Neuronal stem cell (in vitro differentiated cells): ENCODE results near the gene COL13A1.

Experiments used
- DNase-seq: peaks from one replicate; pipeline ENCODE4 v3.0.0-alpha.2; 2013; ENCODE audit warnings: low spot score
- H2AFZ ChIP-seq: one replicate; pipeline ENCODE4 v1.6.1; 2013; ENCODE audit warnings: mild to moderate bottlenecking, low read length, inconsistent platforms
- H2AK5ac ChIP-seq: 2 replicates; pipeline ENCODE4 v1.6.1; 2013; ENCODE audit warnings: low read depth, mild to moderate bottlenecking, inconsistent platforms, low read length, moderate library complexity, mixed read lengths
- H2BK120ac ChIP-seq: 2 replicates; pipeline ENCODE4 v1.6.1; 2013; ENCODE audit warnings: low read depth, mild to moderate bottlenecking, inconsistent platforms, low read length, moderate library complexity, mixed read lengths
- H2BK12ac ChIP-seq: one replicate; pipeline ENCODE4 v1.6.1; 2013; ENCODE audit warnings: low read length, inconsistent platforms
- H2BK15ac ChIP-seq: 2 replicates; pipeline ENCODE4 v1.6.1; 2013; ENCODE audit warnings: mild to moderate bottlenecking, low read length, inconsistent platforms, mixed read lengths
- H2BK5ac ChIP-seq: one replicate; pipeline ENCODE4 v1.6.1; 2013; ENCODE audit warnings: inconsistent platforms, mild to moderate bottlenecking, low read length, moderate library complexity
- H3K14ac ChIP-seq: one replicate; pipeline ENCODE4 v1.6.1; 2013; ENCODE audit warnings: low read length, inconsistent platforms
- H3K18ac ChIP-seq: 2 replicates; pipeline ENCODE4 v1.6.1; 2013; ENCODE audit warnings: low read length, inconsistent platforms
- H3K23ac ChIP-seq: 2 replicates; pipeline ENCODE4 v1.6.1; 2013; ENCODE audit warnings: low read depth, mild to moderate bottlenecking, mixed read lengths, low read length, inconsistent platforms; ENCODE audit not compliant: poor library complexity
- H3K27ac ChIP-seq: replicated peaks from 3 replicates; pipeline ENCODE4 v1.5.1; 2013; ENCODE audit warnings: low read length, inconsistent platforms
- H3K27me3 ChIP-seq, 3 experiments: 2 replicates each; pipeline ENCODE4 v1.6.1; 2013; ENCODE audit warnings: low read length in 3 of 3, mild to moderate bottlenecking in 2 of 3, inconsistent platforms in 1 of 3, low read depth in 1 of 3, mixed read lengths in 1 of 3, moderate library complexity in 1 of 3; ENCODE audit not compliant: control insufficient read depth in 3 of 3, insufficient read depth in 3 of 3
- H3K36me3 ChIP-seq, 2 donors: replicated peaks in 1 of 2; 2 replicates each; pipeline ENCODE4 v1.6.1; 2013; ENCODE audit warnings: low read length in 2 of 2; ENCODE audit not compliant: control insufficient read depth in 2 of 2, insufficient read depth in 2 of 2
- H3K4ac ChIP-seq: 2 replicates; pipeline ENCODE4 v1.6.1; 2013; ENCODE audit warnings: inconsistent platforms, mild to moderate bottlenecking, low read length, moderate library complexity
- H3K4me1 ChIP-seq, 2 donors: 1 replicate in 1 of 2; 2 replicates in 1 of 2; pipeline ENCODE4 v1.6.1; 2013; ENCODE audit warnings: low read length in 2 of 2, low read depth in 1 of 2; ENCODE audit not compliant: control insufficient read depth in 2 of 2, insufficient read depth in 1 of 2
- H3K4me2 ChIP-seq: one replicate; pipeline ENCODE4 v1.6.1; 2013; ENCODE audit warnings: mild to moderate bottlenecking, low read length, inconsistent platforms; ENCODE audit not compliant: insufficient read depth, poor library complexity, severe bottlenecking
- H3K4me3 ChIP-seq, 2 donors: 2 replicates each; pipeline ENCODE4 v1.5.1; 2013; ENCODE audit warnings: low read length in 2 of 2, mild to moderate bottlenecking in 2 of 2, inconsistent platforms in 1 of 2, moderate library complexity in 1 of 2
- H3K79me1 ChIP-seq: one replicate; pipeline ENCODE4 v1.6.1; 2013; ENCODE audit warnings: low read depth, mild to moderate bottlenecking, inconsistent platforms, low read length, moderate library complexity
- H3K9ac ChIP-seq: one replicate; pipeline ENCODE4 v1.6.1; 2013; ENCODE audit warnings: mild to moderate bottlenecking, low read depth, low read length, inconsistent platforms; ENCODE audit not compliant: poor library complexity
- H3K9me3 ChIP-seq, 2 donors: replicated peaks in 1 of 2; 2 replicates each; pipeline versions ENCODE3 to v1.6.1; 2013; ENCODE audit warnings: low read length in 2 of 2, mild to moderate bottlenecking in 2 of 2, inconsistent platforms in 1 of 2, low read depth in 1 of 2, mixed read lengths in 1 of 2, moderate library complexity in 1 of 2; ENCODE audit not compliant: control insufficient read depth in 2 of 2, insufficient read depth in 1 of 2
- H4K8ac ChIP-seq: one replicate; pipeline ENCODE4 v1.6.1; 2013; ENCODE audit warnings: low read depth, mild to moderate bottlenecking, inconsistent platforms, low read length, moderate library complexity
- H4K91ac ChIP-seq: one replicate; pipeline ENCODE4 v1.6.1; 2013; ENCODE audit warnings: low read length, low read depth, mild to moderate bottlenecking, inconsistent platforms; ENCODE audit not compliant: poor library complexity
- WGBS, 2 donors: extraction: QIAGEN DNeasy Blood & Tissue Kit; methylation state at CpG; one replicate each; pipeline ENCODE4 v1.1.7; 2013; ENCODE audit warnings: missing lambda C conversion rate in 2 of 2, mixed read lengths in 1 of 2; ENCODE audit not compliant: insufficient read length in 2 of 2, insufficient replicate concordance in 1 of 2; ENCODE audit errors: extremely low coverage in 2 of 2; 5-methylcytosine and 5-hydroxymethylcytosine counted together

The COL13A1 gene

DNA sequence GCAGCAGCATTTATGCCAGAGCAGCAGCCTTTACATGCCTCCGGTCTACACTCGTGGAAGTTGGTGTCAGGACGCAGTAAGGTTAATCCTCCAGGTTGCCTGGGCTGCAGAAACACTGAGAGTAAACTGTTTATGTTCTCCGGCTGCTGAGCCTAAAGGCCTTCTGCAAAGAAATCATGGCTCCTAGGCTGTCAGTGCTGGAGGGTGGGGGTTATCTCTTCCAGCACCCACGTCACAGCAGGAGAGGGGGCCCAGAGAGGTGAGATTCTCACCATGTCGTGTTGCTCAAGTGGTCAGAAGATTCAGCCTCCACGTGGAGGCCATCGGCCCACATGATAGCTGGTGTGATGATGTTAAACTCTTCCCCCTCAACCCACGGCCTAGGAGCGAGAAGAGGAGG is 41.2 kb downstream of the COL13A1 start:
- Histone ChIP-seq H3K4ac (no peak overlapping the region), H2BK12ac (peak overlapping the region; percentile 32), H3K79me1 (no peaks in the 10 kb centered on the region), H4K91ac (no peak overlapping the region), H3K4me3 (no peak overlapping the region), H3K18ac (peak overlapping the region; percentile 34), H3K9me3 (no peaks in the 10 kb centered on the region), H3K14ac (peak overlapping the region; percentile 27), H2BK15ac (peak overlapping the region; percentile 2), H4K8ac (no peak overlapping the region), H3K27me3 (peaks cover 0 to 4% (median 0%) of the 10 kb centered on the region in 3 experiments), H2BK5ac (no peak overlapping the region), H3K9ac (peak overlapping the region; percentile 53), H2AK5ac (no peak overlapping the region), H3K36me3 (no peaks in the 10 kb centered on the region), H3K4me1 (peaks cover 36 to 49% of the 10 kb centered on the region in 2 donors), H3K4me2 (no peak overlapping the region), H3K23ac (peak overlapping the region; percentile 37), H3K27ac (no peak overlapping the region), H2BK120ac (no peak overlapping the region), H2AFZ (no peak overlapping the region)
- WGBS, 2 donors, result no CpG with 5 or more reads among the region's 10 CpGs
- DNase-seq, result no peak

DNA sequence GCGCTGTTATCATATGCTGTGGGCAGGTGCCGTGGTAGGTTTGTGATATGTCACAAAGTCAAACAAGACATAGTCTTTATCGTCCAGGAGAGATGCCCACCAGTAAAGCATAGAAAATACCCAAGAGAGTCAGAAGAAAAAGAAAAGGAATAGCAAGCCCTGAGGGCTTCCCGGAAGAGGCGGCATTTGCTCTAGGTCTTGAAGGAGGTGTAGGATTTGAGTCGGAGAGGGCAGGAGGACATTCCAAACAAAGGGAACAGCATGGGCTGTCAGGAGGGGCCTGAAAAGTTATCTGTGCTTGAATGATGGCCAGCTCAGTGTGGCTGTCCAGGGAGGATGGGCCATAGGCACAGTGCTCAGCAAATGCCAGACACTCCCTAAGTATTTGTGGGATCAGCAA is 42.2 kb downstream of the COL13A1 start:
- Histone ChIP-seq H2BK5ac (no peak overlapping the region), H3K27ac (no peak overlapping the region), H3K27me3 (peaks cover 0 to 4% (median 0%) of the 10 kb centered on the region in 3 experiments), H4K8ac (no peak overlapping the region), H2AK5ac (no peak overlapping the region), H3K14ac (no peak overlapping the region), H3K4me1 (peaks cover 36 to 52% of the 10 kb centered on the region in 2 donors), H2AFZ (no peak overlapping the region), H3K4me2 (no peak overlapping the region), H2BK120ac (no peak overlapping the region), H3K23ac (no peak overlapping the region), H2BK15ac (no peak overlapping the region), H2BK12ac (no peak overlapping the region), H3K9ac (no peak overlapping the region), H3K79me1 (no peaks in the 10 kb centered on the region), H3K4ac (no peak overlapping the region), H3K4me3 (no peak overlapping the region), H3K36me3 (no peaks in the 10 kb centered on the region), H3K9me3 (no peaks in the 10 kb centered on the region), H3K18ac (no peak overlapping the region), H4K91ac (no peak overlapping the region)
- no peak for DNase-seq
- no CpG with 5 or more reads among the region's 6 CpGs for WGBS, 2 donors

DNA sequence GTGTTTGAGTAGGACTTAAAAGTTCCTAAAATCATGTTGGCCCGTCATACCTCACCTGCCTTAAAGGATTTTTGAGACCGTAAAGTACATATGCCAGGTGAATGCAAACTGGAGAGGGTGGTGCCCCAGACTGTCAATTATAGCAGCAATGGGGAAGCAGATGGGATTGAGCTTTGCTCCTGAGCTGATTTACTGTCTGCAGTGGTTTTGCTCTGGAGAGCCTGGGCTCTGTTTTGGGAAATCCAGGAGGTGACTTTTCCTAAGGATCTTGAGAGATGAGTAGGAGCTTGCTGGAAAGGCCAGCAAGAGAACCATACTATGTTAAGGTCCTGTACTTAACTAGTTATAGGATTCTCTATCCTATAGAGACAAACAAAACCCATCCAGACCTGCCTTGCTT is 43.0 kb downstream of the COL13A1 start:
- no peak overlapping the region for H3K18ac ChIP-seq
- H2BK15ac ChIP-seq, result no peak overlapping the region
- no CpG with 5 or more reads among the region's 2 CpGs for WGBS, 2 donors
- no peaks in the 10 kb centered on the region for H3K79me1 ChIP-seq
- no peaks in the 10 kb centered on the region for H3K36me3 ChIP-seq
- H4K91ac ChIP-seq, result no peak overlapping the region
- no peak overlapping the region for H3K4me3 ChIP-seq
- no peak overlapping the region for H3K27ac ChIP-seq
- DNase-seq, result no peak
- no peak overlapping the region for H3K4ac ChIP-seq
- no peak overlapping the region for H3K23ac ChIP-seq
- H3K9me3 ChIP-seq, result no peaks in the 10 kb centered on the region
- H3K4me1 ChIP-seq, result peaks cover 34 to 44% of the 10 kb centered on the region in 2 donors
- peaks cover 0 to 4% (median 0%) of the 10 kb centered on the region in 3 experiments for H3K27me3 ChIP-seq
- no peak overlapping the region for H3K4me2 ChIP-seq
- H2BK120ac ChIP-seq, result no peak overlapping the region
- H3K9ac ChIP-seq, result no peak overlapping the region
- H2BK12ac ChIP-seq, result no peak overlapping the region
- no peak overlapping the region for H2AK5ac ChIP-seq
- H2BK5ac ChIP-seq, result no peak overlapping the region
- no peak overlapping the region for H4K8ac ChIP-seq
- no peak overlapping the region for H3K14ac ChIP-seq
- no peak overlapping the region for H2AFZ ChIP-seq

DNA sequence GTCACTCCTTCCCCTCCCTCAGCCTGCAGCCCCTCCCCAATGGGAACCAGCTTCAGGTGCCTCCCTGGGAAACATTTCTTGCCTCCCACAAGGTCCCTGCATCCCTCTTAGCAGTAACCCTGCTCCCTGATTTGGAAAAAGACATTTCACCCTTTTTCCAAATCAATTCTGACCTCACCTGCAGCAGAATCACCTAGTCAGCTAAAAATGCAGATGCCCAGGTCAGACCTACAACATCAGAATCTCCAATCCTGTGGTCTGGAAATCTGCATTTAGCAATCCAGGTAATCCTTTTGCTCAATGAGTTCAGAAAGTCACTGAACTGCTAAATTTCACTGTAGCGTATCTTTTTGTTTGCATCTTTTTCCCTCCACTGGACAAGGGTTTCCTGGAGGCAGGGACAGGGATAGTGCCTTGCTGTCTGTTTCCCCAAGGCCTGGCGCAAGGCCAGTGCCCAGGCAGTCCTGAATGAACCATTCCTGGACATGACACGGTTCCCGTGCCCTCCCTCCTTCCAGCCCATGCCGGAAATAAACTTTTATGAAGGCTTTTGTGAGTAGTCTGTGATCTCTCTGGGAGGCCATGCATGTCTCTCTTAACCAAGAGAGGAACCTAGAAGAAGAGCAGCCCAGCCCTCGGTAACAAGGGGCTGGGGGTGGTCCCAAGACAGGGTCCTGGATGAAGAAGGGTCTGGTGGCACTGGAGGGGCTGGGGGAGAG is 44.0 kb downstream of the COL13A1 start:
- H2AK5ac ChIP-seq, result no peak overlapping the region
- peak overlapping the region; percentile 84 for H2AFZ ChIP-seq
- H2BK15ac ChIP-seq, result peak overlapping the region; percentile 30
- no peak overlapping the region for H4K91ac ChIP-seq
- peaks cover 25 to 38% of the 10 kb centered on the region in 2 donors for H3K4me1 ChIP-seq
- H3K79me1 ChIP-seq, result no peaks in the 10 kb centered on the region
- H2BK5ac ChIP-seq, result no peak overlapping the region
- H3K4ac ChIP-seq, result no peak overlapping the region
- H3K4me3 ChIP-seq, result no peak overlapping the region
- no peaks in the 10 kb centered on the region for H3K36me3 ChIP-seq
- H3K4me2 ChIP-seq, result no peak overlapping the region
- no peak overlapping the region for H3K23ac ChIP-seq
- H3K9ac ChIP-seq, result no peak overlapping the region
- H3K14ac ChIP-seq, result no peak overlapping the region
- no peak overlapping the region for H2BK12ac ChIP-seq
- no peak for DNase-seq
- no CpG with 5 or more reads among the region's 6 CpGs for WGBS, 2 donors
- H2BK120ac ChIP-seq, result no peak overlapping the region
- H3K18ac ChIP-seq, result peak overlapping the region; percentile 11
- no peaks in the 10 kb centered on the region for H3K27me3 ChIP-seq
- no peaks in the 10 kb centered on the region for H3K9me3 ChIP-seq
- no peak overlapping the region for H4K8ac ChIP-seq
- H3K27ac ChIP-seq, result no peak overlapping the region
